ENCODE data around the gene MAP9.

DNA sequence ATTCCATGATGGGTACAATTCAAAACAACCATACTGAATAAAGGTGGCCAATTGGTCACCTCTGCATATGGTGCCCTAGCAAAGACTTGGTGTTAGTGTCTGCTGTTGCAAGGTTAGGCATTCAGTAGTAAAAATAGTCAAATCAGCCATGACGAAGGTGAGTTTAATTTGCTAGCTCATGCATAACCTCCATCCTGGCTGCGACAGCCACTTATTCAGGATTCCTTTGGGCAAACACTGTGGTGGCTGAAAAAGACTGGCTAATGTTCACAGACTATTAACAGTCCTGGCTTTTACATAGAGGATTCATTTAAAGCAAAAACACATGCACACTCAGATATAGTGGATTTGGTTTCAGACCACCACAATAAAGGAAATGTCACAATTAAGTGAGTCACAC lies 34.8 kb upstream of the MAP9 start:
- TF ChIP-seq POLR2AphosphoS5 (IDR thresholded peaks at IDR 0.05; ENCODE audit: low read depth) (no peak), NANOG (IDR thresholded peaks at IDR 0.05; ENCODE audit: borderline replicate concordance) (no peak), EZH2phosphoT487 (IDR thresholded peaks at IDR 0.05; ENCODE audit: unreplicated experiment) (no peak)
- TF ChIP-seq, protein P1, sequence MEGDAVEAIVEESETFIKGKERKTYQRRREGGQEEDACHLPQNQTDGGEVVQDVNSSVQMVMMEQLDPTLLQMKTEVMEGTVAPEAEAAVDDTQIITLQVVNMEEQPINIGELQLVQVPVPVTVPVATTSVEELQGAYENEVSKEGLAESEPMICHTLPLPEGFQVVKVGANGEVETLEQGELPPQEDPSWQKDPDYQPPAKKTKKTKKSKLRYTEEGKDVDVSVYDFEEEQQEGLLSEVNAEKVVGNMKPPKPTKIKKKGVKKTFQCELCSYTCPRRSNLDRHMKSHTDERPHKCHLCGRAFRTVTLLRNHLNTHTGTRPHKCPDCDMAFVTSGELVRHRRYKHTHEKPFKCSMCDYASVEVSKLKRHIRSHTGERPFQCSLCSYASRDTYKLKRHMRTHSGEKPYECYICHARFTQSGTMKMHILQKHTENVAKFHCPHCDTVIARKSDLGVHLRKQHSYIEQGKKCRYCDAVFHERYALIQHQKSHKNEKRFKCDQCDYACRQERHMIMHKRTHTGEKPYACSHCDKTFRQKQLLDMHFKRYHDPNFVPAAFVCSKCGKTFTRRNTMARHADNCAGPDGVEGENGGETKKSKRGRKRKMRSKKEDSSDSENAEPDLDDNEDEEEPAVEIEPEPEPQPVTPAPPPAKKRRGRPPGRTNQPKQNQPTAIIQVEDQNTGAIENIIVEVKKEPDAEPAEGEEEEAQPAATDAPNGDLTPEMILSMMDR (conservative IDR thresholded peaks at IDR 0.05; ENCODE audit: low read depth in 2 of 2): no peak

All from GM23338 (cell line).